Fibroblast of skin of back (primary cell): ENCODE measurements around the gene CASZ1.

ENCODE experiments used
- DNase-seq: peaks from one replicate; pipeline ENCODE4 v3.0.0-alpha.2; 2013

Gene CASZ1

GRCh38 chr1:10724948-10725847 lies 71.2 kb downstream of the CASZ1 start:
- peak; percentile 55 for DNase-seq

DNA sequence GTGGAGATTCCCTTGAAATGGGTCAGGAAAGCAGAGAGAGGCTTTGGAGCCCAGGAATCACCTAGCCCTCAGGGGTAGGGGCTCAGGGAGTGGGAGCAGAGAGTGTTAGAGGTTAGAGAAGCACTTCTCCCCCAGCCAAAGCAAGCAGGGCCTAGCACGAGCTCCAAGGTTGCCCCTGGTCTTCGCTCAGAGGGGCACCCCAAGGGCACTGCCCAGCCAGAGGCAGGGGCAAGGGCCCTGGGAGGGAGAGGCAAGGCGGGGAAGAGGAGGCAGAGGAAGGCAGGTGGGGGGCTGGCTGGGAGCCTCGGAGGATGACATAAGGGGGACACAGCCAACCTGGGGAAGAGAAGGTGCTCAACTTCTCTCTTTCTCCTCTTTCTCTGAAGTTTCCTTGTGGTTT lies 71.9 kb downstream of the CASZ1 start:
- no peak for DNase-seq

- DNase-seq, result no peak
Measured at GRCh38 chr1:10724052-10724494, 72.4 kb downstream of the CASZ1 start.

- DNase-seq, result no peak
Measured at GRCh38 chr1:10723317-10723716, 73.1 kb downstream of the CASZ1 start.

DNA sequence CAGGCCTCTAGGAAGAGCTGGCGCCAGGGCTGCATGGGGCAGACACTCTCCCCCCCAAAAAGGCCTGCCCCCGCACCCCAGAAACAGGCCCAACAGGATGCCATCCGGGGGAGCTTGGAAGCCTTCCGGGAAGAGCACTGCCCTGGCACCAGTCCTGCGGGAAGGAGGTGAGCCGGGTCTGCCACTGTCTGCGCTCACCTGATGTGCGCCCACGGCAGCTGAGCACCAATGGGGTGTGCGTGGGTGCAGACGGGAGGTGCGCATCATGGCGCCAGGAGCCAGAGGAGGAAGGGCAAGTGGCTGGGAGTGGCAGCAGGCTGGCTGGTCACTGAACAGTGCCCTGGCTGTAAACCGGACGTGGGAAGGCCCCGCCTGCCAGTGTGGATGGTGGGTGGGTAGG lies 73.6 kb downstream of the CASZ1 start:
- DNase-seq, result no peak

- no peak for DNase-seq
Measured at GRCh38 chr1:10721381-10722321, 74.8 kb downstream of the CASZ1 start.

GRCh38 chr1:10720635-10721034 lies 75.8 kb downstream of the CASZ1 start:
- no peak for DNase-seq

GRCh38 chr1:10718083-10718415 lies 78.4 kb downstream of the CASZ1 start:
- no peak for DNase-seq

- DNase-seq, result no peak
Measured at GRCh38 chr1:10717296-10718082, 79.0 kb downstream of the CASZ1 start.

DNA sequence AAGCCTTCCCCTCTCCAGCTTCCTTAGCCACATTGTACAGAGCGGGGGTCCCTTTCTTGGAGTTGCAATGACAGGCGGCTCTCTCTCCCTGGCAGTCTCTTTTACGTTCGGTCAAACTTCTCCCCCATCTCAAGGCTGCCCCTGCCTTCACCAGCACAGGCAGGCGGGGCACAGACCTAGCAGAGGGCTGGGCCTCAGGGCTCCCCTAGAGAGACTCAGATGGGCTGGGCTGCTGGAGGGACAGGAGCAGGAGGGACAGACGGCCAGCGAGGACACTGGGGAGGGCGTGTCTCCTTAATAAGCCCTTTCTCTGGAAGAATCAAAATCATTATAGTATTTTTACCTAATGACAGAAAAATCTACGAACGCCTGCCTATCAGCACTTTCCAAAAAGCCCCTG lies 79.6 kb downstream of the CASZ1 start:
- DNase-seq, result no peak

- no peak for DNase-seq
Measured at GRCh38 chr1:10714337-10715114, 81.9 kb downstream of the CASZ1 start.

DNA sequence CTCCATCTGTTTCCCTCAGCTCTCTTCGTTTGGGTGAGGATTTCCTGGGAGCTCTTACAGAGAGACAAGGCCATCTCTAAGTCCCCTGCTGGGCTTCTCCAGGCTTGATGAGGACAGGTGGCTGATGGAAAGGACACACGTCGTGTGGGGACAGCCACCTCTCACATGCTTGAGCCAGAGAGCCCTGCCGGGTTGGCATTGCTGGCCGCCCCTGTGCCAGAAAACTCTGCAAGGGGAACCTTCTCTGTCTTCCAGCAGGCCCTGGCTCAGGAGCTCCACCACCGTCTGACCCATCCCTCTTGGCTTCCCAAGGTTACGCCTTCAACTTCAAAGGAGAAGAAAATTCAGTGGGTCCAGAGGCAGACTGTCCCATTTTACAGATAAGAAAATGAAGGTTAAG lies 82.8 kb downstream of the CASZ1 start:
- DNase-seq, result no peak

DNA sequence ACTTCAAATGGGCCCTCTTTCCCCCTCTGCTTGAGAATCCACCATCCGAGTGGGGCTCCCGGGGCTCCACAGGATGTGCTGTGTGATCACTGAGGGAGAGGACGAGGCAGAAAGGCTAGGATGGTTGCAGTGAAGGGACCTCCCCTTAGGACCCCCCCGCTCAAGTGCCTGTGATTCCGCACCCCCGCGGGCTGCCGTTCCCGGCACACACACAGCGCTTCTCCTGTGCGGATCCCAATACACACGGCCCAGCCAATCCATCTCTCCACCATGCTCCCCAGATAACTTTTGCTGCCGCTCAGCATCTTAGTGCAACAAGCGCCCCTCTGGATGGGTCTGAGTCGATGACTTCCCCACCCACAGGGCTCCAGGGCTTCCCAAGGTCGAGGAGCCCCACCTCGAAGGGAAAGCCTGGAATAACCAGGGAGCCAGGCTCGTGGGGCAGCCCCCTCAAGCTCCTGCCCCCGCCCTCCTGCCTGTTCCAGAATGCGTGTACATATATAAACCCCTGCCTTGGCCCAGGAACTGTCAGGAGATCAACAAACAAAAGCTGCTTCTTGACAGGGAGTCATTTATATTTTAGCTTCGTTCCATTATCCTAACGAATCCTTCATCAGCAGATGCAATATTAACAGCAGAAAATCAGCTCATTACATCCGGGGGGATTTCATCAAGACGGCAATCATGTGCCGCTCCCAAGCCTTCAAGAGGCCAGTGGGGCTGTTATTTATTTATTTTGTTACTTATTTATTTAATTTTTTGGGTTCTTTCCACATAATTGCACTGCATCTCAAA lies 83.7 kb downstream of the CASZ1 start:
- no peak for DNase-seq

DNA sequence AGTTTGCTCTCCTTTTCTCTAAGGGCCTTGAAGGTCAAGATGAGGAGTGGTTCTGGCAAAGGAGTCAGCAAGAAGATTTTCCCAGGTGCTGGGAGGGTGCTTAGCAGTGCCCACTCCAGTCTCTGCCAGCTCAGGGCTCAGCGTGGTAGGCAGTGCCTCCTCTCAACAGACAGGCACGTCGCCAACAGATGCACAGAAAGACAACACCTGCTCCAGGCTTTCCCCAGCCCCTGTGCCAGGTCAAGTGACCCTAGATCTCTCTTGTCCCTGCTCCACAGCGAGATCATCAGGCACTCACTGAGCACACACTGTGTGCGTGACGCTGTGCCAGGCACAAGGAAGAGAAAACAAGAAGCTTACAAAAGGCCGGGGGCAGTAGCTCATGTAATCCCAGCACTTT lies 86.0 kb downstream of the CASZ1 start:
- no peak for DNase-seq

GRCh38 chr1:10709646-10710045 lies 86.8 kb downstream of the CASZ1 start:
- no peak for DNase-seq

GRCh38 chr1:10709165-10709564 lies 87.3 kb downstream of the CASZ1 start:
- DNase-seq, result no peak

DNA sequence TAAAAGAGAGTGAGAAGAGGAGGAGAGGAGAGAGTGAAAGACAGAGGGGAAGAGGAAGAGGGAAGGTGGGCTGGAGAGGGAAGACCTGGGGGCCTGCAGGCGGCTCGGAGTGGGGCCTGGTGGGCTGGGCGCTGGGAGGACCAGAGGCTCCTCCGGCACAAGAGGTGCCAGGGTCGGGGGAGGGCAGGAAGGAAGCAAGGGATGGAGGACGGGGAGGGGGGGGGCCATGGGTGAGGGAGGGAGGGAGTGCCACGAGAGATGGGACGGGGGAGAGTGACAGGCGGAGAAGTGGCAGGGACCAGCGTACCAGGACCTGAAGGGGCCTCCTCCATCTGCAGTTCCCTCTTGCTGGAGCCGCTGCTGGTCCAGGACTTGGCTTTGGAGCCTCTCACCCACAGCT lies 87.7 kb downstream of the CASZ1 start:
- DNase-seq, result no peak

DNA sequence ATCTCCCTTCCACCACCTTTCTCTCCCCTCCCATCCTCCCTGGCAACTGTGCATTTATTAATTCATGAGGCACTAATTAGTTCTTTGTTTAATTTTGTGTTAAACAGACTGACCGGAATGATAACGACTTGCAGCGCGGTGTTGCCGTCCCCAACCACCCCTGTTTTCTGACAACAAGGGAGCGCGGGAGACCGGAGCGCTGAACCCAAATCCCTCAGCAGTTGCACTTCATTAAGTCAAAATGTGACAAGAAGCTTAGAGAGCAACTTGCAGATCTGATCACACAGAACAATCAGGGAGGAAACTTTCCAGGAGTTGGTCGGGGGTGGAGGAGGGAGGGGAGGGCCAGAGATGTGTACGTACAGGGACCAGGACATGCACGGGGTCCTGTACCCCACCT lies 89.2 kb downstream of the CASZ1 start:
- DNase-seq, result no peak

DNA sequence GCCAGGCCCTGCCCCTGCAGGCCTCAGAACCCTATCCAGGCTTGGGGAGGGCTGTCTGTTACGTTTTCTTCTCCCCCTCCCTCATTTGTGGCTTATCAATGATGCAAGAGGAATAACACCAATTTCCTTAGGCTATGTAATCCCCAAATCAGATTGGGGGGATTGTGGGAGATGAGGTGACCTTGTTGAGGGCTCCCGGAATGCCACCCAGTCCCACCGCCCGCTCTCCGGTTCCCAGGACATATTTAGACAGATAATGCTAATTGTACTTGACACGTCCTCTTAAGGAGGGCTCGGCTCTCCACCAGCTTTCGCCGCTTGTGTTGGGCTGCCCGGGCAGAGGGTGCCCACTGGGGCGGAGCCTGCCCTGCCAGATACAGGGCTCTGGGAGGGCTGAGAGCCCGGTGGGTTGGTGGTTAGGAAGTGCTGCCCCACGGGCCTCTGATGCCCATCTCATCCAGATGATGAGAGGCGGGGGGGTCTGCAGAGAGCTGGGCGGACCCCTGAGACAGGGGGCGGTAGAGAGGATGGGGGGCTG lies 90.0 kb downstream of the CASZ1 start:
- DNase-seq, result no peak

DNA sequence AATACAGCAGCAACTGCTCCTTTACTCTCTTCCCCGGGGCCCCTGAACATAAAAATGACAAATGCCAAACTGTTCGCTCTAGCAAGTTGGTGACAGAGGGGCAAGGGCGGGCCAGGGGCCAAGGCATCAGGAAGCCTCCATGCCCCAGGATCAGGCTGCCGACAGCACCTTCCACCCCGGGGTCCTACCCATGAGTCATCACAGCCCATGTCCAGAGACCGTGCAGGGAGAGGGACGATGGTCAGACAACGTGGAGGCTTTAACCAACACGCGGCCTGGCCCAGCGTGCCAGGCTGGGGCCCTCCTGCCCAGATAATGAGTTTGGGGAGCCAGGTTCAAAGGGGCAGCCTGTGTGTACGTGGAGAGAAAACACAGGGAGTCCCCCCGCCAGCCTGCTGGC lies 90.5 kb downstream of the CASZ1 start:
- no peak for DNase-seq

DNA sequence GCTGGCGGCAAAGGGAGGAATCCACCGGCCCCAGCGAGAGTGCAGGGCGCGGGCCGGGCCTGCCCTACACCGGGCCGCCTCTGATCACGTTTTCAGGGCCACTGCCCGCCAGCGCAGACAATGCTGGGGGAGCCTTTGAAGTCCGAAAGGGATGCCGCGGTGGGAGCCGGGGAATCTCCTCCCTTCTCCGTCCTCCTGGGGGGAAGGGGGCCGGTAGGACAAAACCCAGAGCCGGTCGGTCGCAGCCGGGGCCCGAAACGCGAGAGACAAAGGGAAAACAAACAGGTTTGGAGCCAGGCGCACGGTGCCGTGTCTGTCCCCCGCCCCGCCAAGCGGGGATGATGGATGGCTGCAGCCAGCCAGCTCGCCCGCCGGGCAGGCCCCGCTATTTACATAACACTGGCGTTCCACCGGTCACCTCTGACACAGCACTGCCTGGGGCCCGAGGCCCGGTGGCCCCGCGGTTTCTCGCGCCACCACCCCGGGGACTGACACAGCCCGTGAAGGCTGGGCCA lies 92.0 kb downstream of the CASZ1 start:
- no peak for DNase-seq
